Psoas muscle (tissue), 8 donors: ENCODE data around the gene FOXE1. TPM values are rescaled to one million over a fixed set of nuclear protein-coding genes. Genes with fewer than 3 reads are reported as not detected.

Source experiments
- ATAC-seq, 4 donors: fragments of 200-7000 bp; cut with Tn5 transposase; one replicate each; pipeline ENCODE4 v1.9.1; 2020; ENCODE audit warnings: moderate library complexity in 3 of 4, mild to moderate bottlenecking in 2 of 4
- DNase-seq, 2 donors: peaks; one replicate each; pipeline ENCODE4 v3.0.0-alpha.2; 2020
- H3K27ac ChIP-seq: fragments of 200-600 bp; one replicate; pipeline ENCODE4 v1.8.0; 2022
- H3K27me3 ChIP-seq, 3 donors: fragments of 200-600 bp in 1 of 3; one replicate each; pipeline versions ENCODE4 v1.6.1 to v1.8.0; 2013 to 2022; ENCODE audit warnings: low read length in 2 of 3, mild to moderate bottlenecking in 2 of 3, moderate library complexity in 1 of 3; ENCODE audit not compliant: insufficient read depth in 3 of 3
- H3K36me3 ChIP-seq, 2 donors: fragments of 200-600 bp in 1 of 2; one replicate each; pipeline versions ENCODE4 v1.6.1 to v1.8.0; 2013 to 2022; ENCODE audit warnings: low read depth in 1 of 2, mild to moderate bottlenecking in 1 of 2, moderate library complexity in 1 of 2; ENCODE audit not compliant: insufficient read depth in 1 of 2
- H3K4me1 ChIP-seq: fragments of 200-600 bp; one replicate; pipeline ENCODE4 v1.8.0; 2022
- H3K4me3 ChIP-seq: fragments of 200-600 bp; one replicate; pipeline ENCODE4 v1.8.0; 2022; ENCODE audit warnings: mild to moderate bottlenecking
- H3K9me3 ChIP-seq: fragments of 200-600 bp; one replicate; pipeline ENCODE4 v1.8.0; 2022
- WGBS, 3 donors: extraction: QIAGEN DNeasy Blood & Tissue Kit; methylation state at CpG; one replicate each; pipeline versions ENCODE4 v1.1.6 to v1.1.7; 2013; 5-methylcytosine and 5-hydroxymethylcytosine counted together
- intact Hi-C, 2 donors: fragments of 100-400 bp; cut with DNase I; formaldehyde crosslinking; loops; one replicate each; pipeline versions ENCODE4 v1.11.0 to v1.14.2; 2022
- polyA plus RNA-seq, 3 donors: library from polyadenylated mRNA; stranded (reverse); fragments of 200-250 nt; gene quantifications; one replicate each; pipeline ENCODE4 v1.2.3, GENCODE V29; 2013
- total RNA-seq, 4 donors: library from RNA; stranded (reverse); fragmentation: NEBNext Ultra II Directional in 2 of 4; extraction: Animal tissue kit (Norgen Biotek cat#: 25700) in 2 of 4; gene quantifications; one replicate each; pipeline versions ENCODE4 v1.2.1 to v1.2.4, GENCODE V29; 2021 to 2023
- TF ChIP-seq, protein P1 (sequence below): fragments of 200-600 bp; IDR thresholded peaks from one replicate; pipeline ENCODE4 v1.8.0; 2022; ENCODE audit warnings: antibody characterized with exemption
- donor health status: healthy with polysubstance abuse.
- donor health status: DM: no; HTN: no; CAD: no; lungs with moderate emphysema.
- donor health status: Bipolar disorder and iron deficiency.
- donor health status: healthy.
- donor health status: DM: yes; HTN: yes; CAD: no.
- donor health status: DM: no; HTN: no; CAD: no.
- donor health status: DM: no; HTN: no; CAD: no.
- donor health status: DM: yes; HTN: yes; CAD: no.

Gene FOXE1
- total and polyA plus RNA-seq, 7 donors, result not detected

DNA sequence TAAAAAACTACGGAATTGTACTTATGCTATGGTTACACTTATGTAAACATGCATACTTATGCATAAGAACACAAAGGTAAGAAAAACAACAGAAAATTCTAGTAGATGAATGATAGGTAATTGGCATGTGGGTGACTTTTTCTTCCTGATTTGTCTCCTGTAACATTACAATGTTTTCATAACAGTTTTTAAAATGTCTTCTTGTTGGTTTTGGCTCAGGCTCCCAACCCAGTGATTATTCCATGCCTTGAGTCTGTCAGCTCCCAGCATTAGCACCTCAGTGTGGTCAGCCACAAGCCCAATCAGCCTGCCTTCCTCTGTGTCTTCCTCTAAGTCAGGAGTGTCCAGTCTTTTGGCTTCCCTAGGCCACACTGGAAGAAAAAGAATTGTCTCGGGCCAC lies 7.9 kb upstream of the FOXE1 start:
- TF ChIP-seq, protein P1, sequence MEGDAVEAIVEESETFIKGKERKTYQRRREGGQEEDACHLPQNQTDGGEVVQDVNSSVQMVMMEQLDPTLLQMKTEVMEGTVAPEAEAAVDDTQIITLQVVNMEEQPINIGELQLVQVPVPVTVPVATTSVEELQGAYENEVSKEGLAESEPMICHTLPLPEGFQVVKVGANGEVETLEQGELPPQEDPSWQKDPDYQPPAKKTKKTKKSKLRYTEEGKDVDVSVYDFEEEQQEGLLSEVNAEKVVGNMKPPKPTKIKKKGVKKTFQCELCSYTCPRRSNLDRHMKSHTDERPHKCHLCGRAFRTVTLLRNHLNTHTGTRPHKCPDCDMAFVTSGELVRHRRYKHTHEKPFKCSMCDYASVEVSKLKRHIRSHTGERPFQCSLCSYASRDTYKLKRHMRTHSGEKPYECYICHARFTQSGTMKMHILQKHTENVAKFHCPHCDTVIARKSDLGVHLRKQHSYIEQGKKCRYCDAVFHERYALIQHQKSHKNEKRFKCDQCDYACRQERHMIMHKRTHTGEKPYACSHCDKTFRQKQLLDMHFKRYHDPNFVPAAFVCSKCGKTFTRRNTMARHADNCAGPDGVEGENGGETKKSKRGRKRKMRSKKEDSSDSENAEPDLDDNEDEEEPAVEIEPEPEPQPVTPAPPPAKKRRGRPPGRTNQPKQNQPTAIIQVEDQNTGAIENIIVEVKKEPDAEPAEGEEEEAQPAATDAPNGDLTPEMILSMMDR, result no peak
- H3K9me3 ChIP-seq, result no peaks in the 10 kb centered on the region
- H3K27me3 ChIP-seq, result peaks cover 15 to 77% (median 27%) of the 10 kb centered on the region in 3 donors
- no peak overlapping the region for H3K27ac ChIP-seq
- 53 to 73% (median 62%) methylated on average over 2 of the region's 2 CpGs for WGBS, 3 donors
- no peak overlapping the region for H3K4me3 ChIP-seq
- intact Hi-C loops, result no loop called here
- ATAC-seq (no peak), DNase-seq (no peak)
- no peaks in the 10 kb centered on the region for H3K36me3 ChIP-seq
- H3K4me1 ChIP-seq, result peaks cover 9% of the 10 kb centered on the region

DNA sequence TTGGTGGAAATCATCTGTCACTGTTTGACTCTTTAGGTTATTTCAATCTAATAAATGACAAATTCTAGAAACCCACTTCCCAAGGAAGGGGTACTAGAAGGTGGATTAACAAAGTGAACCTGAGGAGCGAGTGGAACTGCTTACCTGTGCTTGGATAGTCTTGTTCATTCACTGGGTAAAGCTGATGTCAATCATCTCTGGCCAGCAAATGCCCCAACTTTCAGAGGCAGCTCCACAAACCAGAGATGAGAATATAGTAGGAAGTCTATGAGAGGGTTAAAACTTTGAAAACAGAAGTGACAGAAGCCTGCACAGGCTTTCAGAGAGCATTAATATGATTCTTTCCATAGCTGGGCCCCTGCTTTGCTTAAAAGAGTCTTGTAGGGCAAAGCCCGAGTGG lies 7.3 kb upstream of the FOXE1 start:
- H3K9me3 ChIP-seq, result no peaks in the 10 kb centered on the region
- intact Hi-C loops, result no loop called here
- H3K27ac ChIP-seq, result no peak overlapping the region
- H3K27me3 ChIP-seq, result peaks cover 16 to 78% (median 27%) of the 10 kb centered on the region in 3 donors
- DNase-seq (no peak), ATAC-seq (no peak)
- TF ChIP-seq, protein P1, result no peak
- H3K36me3 ChIP-seq, result no peaks in the 10 kb centered on the region
- peaks cover 9% of the 10 kb centered on the region for H3K4me1 ChIP-seq
- 61 to 73% (median 69%) methylated on average over 2 of the region's 2 CpGs for WGBS, 3 donors
- H3K4me3 ChIP-seq, result no peak overlapping the region

DNA sequence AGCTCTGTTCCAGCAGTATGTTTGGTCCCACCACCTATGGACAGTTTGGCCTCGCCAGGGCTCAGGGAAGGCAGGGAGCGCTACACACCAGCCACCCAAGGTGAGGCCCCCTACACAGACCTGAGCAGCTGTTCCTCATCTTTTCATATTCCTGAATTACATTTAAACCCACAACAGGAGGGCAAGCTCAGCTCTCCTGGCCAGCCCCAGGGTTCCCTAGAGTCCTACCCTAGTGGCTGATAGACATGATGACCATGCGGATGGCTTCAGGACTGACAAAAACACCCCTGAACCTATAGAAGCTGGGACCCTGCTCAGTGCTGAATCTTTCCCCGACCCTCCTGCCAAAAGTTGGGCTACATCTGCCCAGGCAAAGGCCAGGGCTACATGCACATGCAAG lies 6.7 kb upstream of the FOXE1 start:
- intact Hi-C loops, result no loop called here

DNA sequence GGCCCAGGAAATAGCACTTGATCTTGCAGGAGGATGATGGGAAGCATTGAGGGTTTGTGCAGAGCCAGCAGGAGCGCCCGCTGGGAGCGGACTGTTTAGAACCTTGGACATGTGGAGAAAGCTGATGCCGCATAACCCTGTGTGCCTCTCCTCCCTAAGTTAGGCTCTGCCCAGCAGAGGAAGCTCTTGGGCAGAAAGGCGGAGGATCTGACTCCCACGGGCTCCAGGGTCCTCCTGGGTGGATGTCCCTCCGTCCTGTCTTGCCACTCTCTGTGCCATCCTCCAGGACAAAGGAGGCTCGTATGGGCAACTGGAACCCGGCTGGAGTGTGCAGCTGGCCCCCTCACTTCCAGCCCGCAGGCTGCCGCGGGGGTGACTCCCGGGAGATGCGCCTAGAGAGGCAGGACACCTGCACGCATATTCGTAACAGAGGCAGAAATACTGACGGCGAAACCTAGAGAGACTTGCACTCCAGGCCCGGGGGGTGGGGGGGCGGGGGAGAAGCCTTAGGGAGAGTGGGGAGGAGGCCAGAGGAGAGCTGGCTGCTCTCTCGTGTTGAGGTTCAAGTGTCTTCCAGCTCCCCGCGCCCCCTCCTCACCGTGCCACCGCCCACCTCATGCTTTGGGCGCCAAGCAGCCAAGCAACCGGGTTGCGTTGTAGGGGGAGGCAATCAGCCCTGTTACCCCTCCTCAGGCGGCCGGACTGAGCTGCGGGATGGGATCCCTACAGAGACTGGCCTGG lies 5.4 kb upstream of the FOXE1 start:
- DNase-seq (no peak), ATAC-seq (peak in 1 of 4 donors; percentile 43)
- H3K9me3 ChIP-seq, result no peaks in the 10 kb centered on the region
- intact Hi-C loops, result no loop called here
- H3K27ac ChIP-seq, result no peak overlapping the region
- TF ChIP-seq, protein P1, result no peak
- peaks cover 16% of the 10 kb centered on the region for H3K4me1 ChIP-seq
- 3 to 5% (median 4%) methylated on average over 29 to 31 of the region's 31 CpGs for WGBS, 3 donors
- no peak overlapping the region for H3K4me3 ChIP-seq
- peaks cover 13 to 93% (median 40%) of the 10 kb centered on the region in 3 donors for H3K27me3 ChIP-seq
- no peaks in the 10 kb centered on the region for H3K36me3 ChIP-seq

More for the DNA sequence above, 6.7 kb upstream of the FOXE1 start:
- Histone ChIP-seq H3K36me3 (no peaks in the 10 kb centered on the region), H3K27ac (no peak overlapping the region), H3K27me3 (peaks cover 13 to 83% (median 28%) of the 10 kb centered on the region in 3 donors), H3K4me3 (no peak overlapping the region), H3K4me1 (peaks cover 9% of the 10 kb centered on the region), H3K9me3 (no peaks in the 10 kb centered on the region)
- no peak for DNase-seq
- TF ChIP-seq, protein P1, result no peak
- WGBS, 3 donors, result 58 to 63% (median 62%) methylated on average over 4 of the region's 4 CpGs
- no peak for ATAC-seq

DNA sequence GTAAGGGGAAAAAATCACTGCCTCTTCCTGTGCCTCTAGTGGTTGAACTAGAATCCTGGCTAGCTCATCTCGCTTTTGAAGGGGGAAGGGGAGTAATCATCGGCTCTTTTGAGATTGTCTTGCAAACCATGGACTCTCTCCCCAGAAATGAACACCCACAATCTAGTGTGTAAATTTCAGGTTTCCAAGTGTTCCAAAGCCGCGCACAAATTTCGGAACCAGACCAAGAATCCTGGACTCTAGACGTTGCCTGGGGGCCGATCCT lies 4.9 kb upstream of the FOXE1 start:
- Histone ChIP-seq H3K4me1 (peaks cover 21% of the 10 kb centered on the region), H3K9me3 (no peaks in the 10 kb centered on the region), H3K4me3 (peak overlapping the region; percentile 44), H3K27ac (no peak overlapping the region), H3K36me3 (no peaks in the 10 kb centered on the region), H3K27me3 (peaks cover 9 to 93% (median 42%) of the 10 kb centered on the region in 3 donors)
- intact Hi-C loops, result no loop called here
- WGBS, 3 donors, result 3 to 4% (median 3%) methylated on average over 7 of the region's 7 CpGs
- ATAC-seq, result no peak
- no peak for DNase-seq
- TF ChIP-seq, protein P1, result no peak
